Measurements from ENCODE around the gene TNFAIP1. TPM values are rescaled to one million over a fixed set of nuclear protein-coding genes. Genes with fewer than 3 reads are reported as not detected.

The TNFAIP1 gene
- total RNA-seq, 1 donor from 2014 or later: 32.3 TPM

- Mint-ChIP-seq H3K4me3 (ENCODE audit: low read depth) (no peak overlapping the region), H3K9me3 (no peaks in the 10 kb centered on the region), H3K27me3 (ENCODE audit: low read depth) (no peaks in the 10 kb centered on the region), H3K36me3 (ENCODE audit: low read depth) (peaks cover 60% of the 10 kb centered on the region), H3K4me1 (ENCODE audit: low read depth) (peaks cover 6% of the 10 kb centered on the region), H3K27ac (no peak overlapping the region)
- intact Hi-C loops (cut with micrococcal nuclease): no loop called here
- no peak for DNase-seq (ENCODE audit: low spot score)
Observed at GRCh38 chr17:28342313-28342712, 6.8 kb downstream of the TNFAIP1 start.

DNA sequence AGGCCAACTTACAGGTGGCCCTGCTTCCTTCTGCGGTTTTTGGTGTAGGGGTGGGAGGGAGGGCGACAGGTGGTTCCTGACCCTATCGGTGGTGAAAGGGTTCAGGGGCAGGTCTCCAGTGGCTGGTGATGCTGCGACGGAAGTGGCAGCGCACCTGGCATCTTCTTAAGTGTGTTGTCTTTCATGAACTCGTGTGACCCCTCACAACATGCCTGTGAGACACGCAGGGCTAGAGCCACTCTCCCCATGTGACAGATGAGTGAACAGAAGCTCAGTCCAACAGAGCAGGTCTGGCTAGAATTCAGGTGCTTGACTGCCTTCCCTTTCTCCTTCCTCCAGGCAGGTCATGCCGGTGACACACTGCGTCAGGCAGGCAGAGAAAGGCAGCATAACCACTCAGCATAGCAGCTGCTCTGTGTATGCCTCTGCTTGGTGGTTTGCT is 8.0 kb downstream of the TNFAIP1 start:
- no peak overlapping the region for H3K27ac Mint-ChIP-seq
- no peaks in the 10 kb centered on the region for H3K27me3 Mint-ChIP-seq (ENCODE audit: low read depth)
- no peak for DNase-seq (ENCODE audit: low spot score)
- H3K4me1 Mint-ChIP-seq (ENCODE audit: low read depth): peaks cover under 1% of the 10 kb centered on the region
- H3K36me3 Mint-ChIP-seq (ENCODE audit: low read depth): peaks cover 69% of the 10 kb centered on the region
- no peak overlapping the region for H3K4me3 Mint-ChIP-seq (ENCODE audit: low read depth)
- no peaks in the 10 kb centered on the region for H3K9me3 Mint-ChIP-seq
- intact Hi-C loops (cut with micrococcal nuclease): no loop called here

DNA sequence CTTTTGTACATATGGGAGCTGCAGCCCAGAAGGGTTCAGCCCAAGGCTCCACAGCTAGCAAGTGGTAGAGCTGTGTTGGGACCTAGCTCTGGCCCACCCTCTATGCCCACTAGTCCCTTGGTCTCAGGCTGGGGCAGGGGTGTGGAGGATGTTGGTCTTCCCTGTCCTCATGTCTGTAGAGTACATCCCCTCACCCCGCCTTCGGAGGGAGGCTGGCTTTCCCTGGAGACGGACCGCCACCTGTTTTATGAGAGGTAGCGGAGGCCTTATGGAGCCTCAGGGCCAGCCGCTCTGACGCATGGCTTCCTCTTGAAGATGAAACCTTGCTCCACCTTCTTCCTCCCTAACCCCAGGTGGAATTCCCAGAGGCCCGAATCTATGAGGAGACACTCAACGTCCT is 8.4 kb downstream of the TNFAIP1 start:
- Mint-ChIP-seq H3K36me3 (ENCODE audit: low read depth) (peaks cover 74% of the 10 kb centered on the region), H3K27me3 (ENCODE audit: low read depth) (no peaks in the 10 kb centered on the region), H3K9me3 (no peaks in the 10 kb centered on the region), H3K4me1 (ENCODE audit: low read depth) (no peaks in the 10 kb centered on the region), H3K4me3 (ENCODE audit: low read depth) (no peak overlapping the region), H3K27ac (no peak overlapping the region)
- no peak for DNase-seq (ENCODE audit: low spot score)
- intact Hi-C loops (cut with micrococcal nuclease): no loop called here

DNA sequence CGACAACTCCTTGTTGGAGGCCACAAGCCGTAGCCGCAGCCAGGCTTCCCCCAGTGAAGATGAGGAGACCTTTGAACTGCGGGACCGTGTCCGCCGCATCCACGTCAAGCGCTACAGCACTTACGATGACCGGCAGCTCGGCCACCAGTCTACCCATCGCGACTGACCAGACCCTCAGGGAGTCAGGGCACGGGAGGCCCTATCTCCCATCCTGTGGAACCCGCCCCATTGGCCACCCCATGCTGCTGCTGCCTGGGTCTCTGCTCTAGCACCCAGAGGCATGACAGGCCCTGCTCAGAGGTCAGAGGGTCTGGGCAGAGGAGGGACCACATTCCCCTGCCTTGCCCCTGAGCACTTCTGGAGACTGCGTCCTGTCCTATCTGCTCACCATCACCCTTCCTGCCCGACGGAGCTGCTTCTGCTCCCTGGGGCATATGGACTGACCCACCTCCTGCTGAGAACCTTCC is 8.9 kb downstream of the TNFAIP1 start:
- Mint-ChIP-seq H3K9me3 (no peaks in the 10 kb centered on the region), H3K4me3 (ENCODE audit: low read depth) (no peak overlapping the region), H3K4me1 (ENCODE audit: low read depth) (no peaks in the 10 kb centered on the region), H3K36me3 (ENCODE audit: low read depth) (peaks cover 75% of the 10 kb centered on the region), H3K27me3 (ENCODE audit: low read depth) (no peaks in the 10 kb centered on the region), H3K27ac (no peak overlapping the region)
- intact Hi-C loops (cut with micrococcal nuclease): no loop called here
- no peak for DNase-seq (ENCODE audit: low spot score)

- H3K4me1 Mint-ChIP-seq (ENCODE audit: low read depth): no peaks in the 10 kb centered on the region
- H3K9me3 Mint-ChIP-seq: no peaks in the 10 kb centered on the region
- H3K4me3 Mint-ChIP-seq (ENCODE audit: low read depth): no peak overlapping the region
- intact Hi-C loops (cut with micrococcal nuclease): no loop called here
- no peak overlapping the region for H3K27ac Mint-ChIP-seq
- H3K27me3 Mint-ChIP-seq (ENCODE audit: low read depth): no peaks in the 10 kb centered on the region
- peaks cover 77% of the 10 kb centered on the region for H3K36me3 Mint-ChIP-seq (ENCODE audit: low read depth)
- DNase-seq (ENCODE audit: low spot score): no peak
Observed at GRCh38 chr17:28345419-28346198, 10.0 kb downstream of the TNFAIP1 start.

DNA sequence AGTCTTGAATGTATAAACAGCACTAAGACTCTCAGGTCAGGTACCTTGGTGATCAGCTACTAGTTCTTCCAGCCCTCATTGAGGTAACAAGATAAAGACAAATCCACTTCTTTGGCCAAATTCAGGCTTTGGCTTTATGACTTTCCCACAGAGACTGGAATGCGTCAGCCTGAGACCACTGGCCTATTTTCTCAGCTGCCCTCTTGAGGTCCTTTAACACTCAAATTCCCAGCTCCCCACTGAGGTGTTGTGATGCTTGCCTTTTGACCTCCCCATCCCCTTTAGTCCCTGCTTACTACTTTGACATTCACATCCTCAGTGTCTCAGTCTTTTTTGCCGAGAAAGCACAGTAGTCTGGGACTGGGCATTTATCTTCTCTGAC is 10.6 kb downstream of the TNFAIP1 start:
- H3K36me3 Mint-ChIP-seq (ENCODE audit: low read depth): peaks cover 77% of the 10 kb centered on the region

DNA sequence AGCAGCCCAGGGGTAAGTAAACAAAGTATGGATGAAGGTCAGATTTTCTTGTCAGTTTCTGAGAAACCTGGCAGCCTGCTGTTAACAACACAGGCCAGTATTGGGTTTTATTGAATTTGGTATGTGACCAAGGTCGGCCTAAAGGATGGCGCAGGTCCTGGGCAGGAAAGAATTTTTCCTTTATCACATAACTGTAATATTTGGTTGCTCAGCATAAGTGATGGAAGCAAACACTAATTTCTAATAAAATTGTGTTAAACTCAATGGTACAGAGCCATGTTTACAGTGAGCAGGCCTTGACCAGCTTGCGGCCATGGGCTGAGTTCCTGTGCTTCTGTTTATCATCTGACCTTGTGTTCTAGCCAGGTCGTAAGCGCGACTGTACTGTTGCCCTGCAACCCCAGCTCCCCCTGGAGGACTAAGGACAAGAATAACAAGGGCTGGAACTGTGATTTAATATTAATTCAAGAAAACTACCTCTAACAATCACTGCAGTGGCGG is 11.2 kb downstream of the TNFAIP1 start:
- Mint-ChIP-seq H3K27ac (no peak overlapping the region), H3K4me3 (ENCODE audit: low read depth) (no peak overlapping the region), H3K36me3 (ENCODE audit: low read depth) (peaks cover 77% of the 10 kb centered on the region), H3K4me1 (ENCODE audit: low read depth) (no peaks in the 10 kb centered on the region), H3K9me3 (no peaks in the 10 kb centered on the region), H3K27me3 (ENCODE audit: low read depth) (no peaks in the 10 kb centered on the region)
- DNase-seq (ENCODE audit: low spot score): no peak
- intact Hi-C loops (cut with micrococcal nuclease): no loop called here

More for the DNA sequence above, 10.6 kb downstream of the TNFAIP1 start:
- Mint-ChIP-seq H3K9me3 (no peaks in the 10 kb centered on the region), H3K27me3 (ENCODE audit: low read depth) (no peaks in the 10 kb centered on the region), H3K4me1 (ENCODE audit: low read depth) (no peaks in the 10 kb centered on the region), H3K27ac (no peak overlapping the region), H3K4me3 (ENCODE audit: low read depth) (no peak overlapping the region)
- DNase-seq (ENCODE audit: low spot score): no peak
- intact Hi-C loops (cut with micrococcal nuclease): no loop called here

DNA sequence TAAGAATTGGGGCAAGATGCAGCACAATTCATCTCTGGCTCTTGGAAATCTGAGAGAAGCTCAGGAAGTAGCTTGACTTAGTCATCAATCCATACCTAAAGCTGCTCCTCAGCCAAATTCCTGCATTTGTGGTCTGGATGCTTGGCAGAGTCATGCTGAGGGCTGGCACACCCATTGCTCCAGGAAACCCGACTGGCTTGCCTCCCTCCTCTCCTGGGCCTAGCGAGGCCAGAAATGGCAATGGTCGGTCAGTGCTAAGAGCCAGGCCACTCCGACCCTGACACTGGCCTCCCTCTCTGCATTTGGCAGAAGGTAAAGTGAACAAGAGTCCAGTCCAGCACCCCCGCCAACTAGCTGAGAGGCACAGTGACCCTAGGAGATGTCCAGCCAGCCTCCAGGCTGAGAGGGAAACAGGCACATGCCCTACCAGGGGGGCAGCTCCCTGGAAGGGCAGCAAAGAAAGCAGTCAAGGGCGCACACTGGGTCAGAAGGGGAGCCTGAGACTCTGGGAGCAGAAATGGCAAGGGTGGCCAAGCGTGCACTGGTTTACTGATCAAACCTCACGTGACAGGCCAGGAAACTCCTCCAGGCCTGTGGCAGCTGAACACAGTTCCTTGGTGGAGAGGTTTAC is 11.8 kb downstream of the TNFAIP1 start:
- peaks cover 74% of the 10 kb centered on the region for H3K36me3 Mint-ChIP-seq (ENCODE audit: low read depth)

DNA sequence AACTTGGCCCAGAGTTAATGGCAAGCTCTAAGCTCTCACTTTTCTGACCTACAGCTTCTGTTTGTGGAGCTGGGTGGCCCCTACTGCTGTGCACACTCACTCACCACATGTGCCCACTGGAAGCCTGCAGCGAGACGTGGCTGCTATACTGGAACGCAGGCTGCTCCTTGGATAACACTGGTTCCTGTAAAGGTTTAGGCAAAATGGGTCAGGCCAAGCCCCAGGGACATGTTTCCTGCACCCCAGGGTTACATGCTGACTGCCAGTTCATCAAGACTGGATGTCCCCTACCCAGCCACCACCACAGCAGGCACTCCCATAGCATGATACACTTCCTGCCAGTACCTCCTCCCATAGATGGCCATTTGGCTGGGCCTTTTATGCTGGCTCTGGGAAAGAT is 13.4 kb downstream of the TNFAIP1 start:
- Mint-ChIP-seq H3K27me3 (ENCODE audit: low read depth) (no peaks in the 10 kb centered on the region), H3K4me1 (ENCODE audit: low read depth) (no peaks in the 10 kb centered on the region), H3K9me3 (no peaks in the 10 kb centered on the region), H3K27ac (no peak overlapping the region), H3K4me3 (ENCODE audit: low read depth) (no peak overlapping the region), H3K36me3 (ENCODE audit: low read depth) (peaks cover 80% of the 10 kb centered on the region)
- no peak for DNase-seq (ENCODE audit: low spot score)
- intact Hi-C loops (cut with micrococcal nuclease): no loop called here

More for the DNA sequence above, 11.8 kb downstream of the TNFAIP1 start:
- no peak for DNase-seq (ENCODE audit: low spot score)
- H3K9me3 Mint-ChIP-seq: no peaks in the 10 kb centered on the region
- H3K4me3 Mint-ChIP-seq (ENCODE audit: low read depth): no peak overlapping the region
- intact Hi-C loops (cut with micrococcal nuclease): no loop called here
- H3K27me3 Mint-ChIP-seq (ENCODE audit: low read depth): no peaks in the 10 kb centered on the region
- H3K4me1 Mint-ChIP-seq (ENCODE audit: low read depth): no peaks in the 10 kb centered on the region
- no peak overlapping the region for H3K27ac Mint-ChIP-seq

GRCh38 chr17:28350271-28350670 is 14.7 kb downstream of the TNFAIP1 start:
- H3K4me1 Mint-ChIP-seq (ENCODE audit: low read depth): peaks cover 3% of the 10 kb centered on the region
- peaks cover 84% of the 10 kb centered on the region for H3K36me3 Mint-ChIP-seq (ENCODE audit: low read depth)

GRCh38 chr17:28357061-28357900 is 21.7 kb downstream of the TNFAIP1 start, which contains the start of gene POLDIP2:
Gene POLDIP2 (minus strand): TSS chr17:28357527. CDS start chr17:28357448, 79 bp downstream.
- peaks cover 62% of the 10 kb centered on the region for H3K36me3 Mint-ChIP-seq (ENCODE audit: low read depth)
- intact Hi-C loops (cut with micrococcal nuclease): loop anchor here (1.0 kb wide), 2 partner anchors 14 to 22 kb away; partner anchors contain the start of genes IFT20, SARM1 and TNFAIP1

More at GRCh38 chr17:28350271-28350670, 14.7 kb downstream of the TNFAIP1 start:
- Mint-ChIP-seq H3K9me3 (no peaks in the 10 kb centered on the region), H3K27ac (no peak overlapping the region), H3K4me3 (ENCODE audit: low read depth) (no peak overlapping the region), H3K27me3 (ENCODE audit: low read depth) (no peaks in the 10 kb centered on the region)
- intact Hi-C loops (cut with micrococcal nuclease): no loop called here
- no peak for DNase-seq (ENCODE audit: low spot score)

GRCh38 chr17:28357901-28358197 is 22.3 kb downstream of the TNFAIP1 start:
- intact Hi-C loops (cut with micrococcal nuclease): loop anchor here (1.0 kb wide), 2 partner anchors 13 to 23 kb away; partner anchors contain the start of genes IFT20, SARM1 and TNFAIP1

More at GRCh38 chr17:28357061-28357900, 21.7 kb downstream of the TNFAIP1 start, which contains the start of gene POLDIP2:
- no peaks in the 10 kb centered on the region for H3K9me3 Mint-ChIP-seq
- peak within 1 kb of the TSS; percentile 97 for H3K4me3 Mint-ChIP-seq (ENCODE audit: low read depth)
- no peaks in the 10 kb centered on the region for H3K27me3 Mint-ChIP-seq (ENCODE audit: low read depth)
- peak within 1 kb of the TSS; percentile 95 for H3K27ac Mint-ChIP-seq
- peak; percentile 96 for DNase-seq (ENCODE audit: low spot score)
- peaks cover 22% of the 10 kb centered on the region for H3K4me1 Mint-ChIP-seq (ENCODE audit: low read depth)

More at GRCh38 chr17:28357901-28358197, 22.3 kb downstream of the TNFAIP1 start:
- H3K4me1 Mint-ChIP-seq (ENCODE audit: low read depth): peaks cover 22% of the 10 kb centered on the region
- no peaks in the 10 kb centered on the region for H3K9me3 Mint-ChIP-seq
- DNase-seq (ENCODE audit: low spot score): no peak
- peak overlapping the region; percentile 95 for H3K27ac Mint-ChIP-seq
- H3K36me3 Mint-ChIP-seq (ENCODE audit: low read depth): peaks cover 60% of the 10 kb centered on the region
- peak overlapping the region; percentile 97 for H3K4me3 Mint-ChIP-seq (ENCODE audit: low read depth)
- H3K27me3 Mint-ChIP-seq (ENCODE audit: low read depth): no peaks in the 10 kb centered on the region

Data from activated T-helper 2 cell treated with anti-CD3 and anti-CD28 coated beads, Interferon-gamma antibody, Interleukin-2, Interleukin-4, amounts not matched to agents 10 μg/mL and 5 μg/mL and 100 μg/mL, durations not matched to agents 14 hours and 24 hours and 36 hours (primary cell).